Activated CD4-positive, alpha-beta T cell treated with anti-CD3 and anti-CD28 coated beads for 48 hours (primary cell): ENCODE measurements around the gene TSHZ2.

Experiments
- DNase-seq: peaks from one replicate; pipeline ENCODE4 v3.0.0-alpha.2; 2020

Gene TSHZ2

DNA sequence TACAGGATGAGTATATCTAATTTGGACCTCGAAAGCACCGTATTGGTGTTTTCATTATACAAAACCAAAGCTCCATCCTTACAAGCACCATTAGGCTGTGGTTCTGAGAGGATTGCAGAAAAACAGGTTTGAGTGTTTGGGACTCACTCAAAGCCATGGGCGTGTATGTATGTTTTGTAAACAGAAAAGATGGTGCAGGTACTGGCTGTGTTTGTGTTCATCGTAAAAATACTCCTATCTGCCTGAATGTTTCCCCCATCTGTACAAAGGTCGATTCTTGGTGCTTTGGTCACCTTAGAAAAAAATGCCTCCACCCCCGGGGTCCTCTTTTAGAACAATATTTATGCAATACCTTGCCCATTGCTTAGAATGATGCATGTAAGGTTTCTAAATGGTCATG, 286.6 kb downstream of the TSHZ2 start:
- no peak for DNase-seq

DNA sequence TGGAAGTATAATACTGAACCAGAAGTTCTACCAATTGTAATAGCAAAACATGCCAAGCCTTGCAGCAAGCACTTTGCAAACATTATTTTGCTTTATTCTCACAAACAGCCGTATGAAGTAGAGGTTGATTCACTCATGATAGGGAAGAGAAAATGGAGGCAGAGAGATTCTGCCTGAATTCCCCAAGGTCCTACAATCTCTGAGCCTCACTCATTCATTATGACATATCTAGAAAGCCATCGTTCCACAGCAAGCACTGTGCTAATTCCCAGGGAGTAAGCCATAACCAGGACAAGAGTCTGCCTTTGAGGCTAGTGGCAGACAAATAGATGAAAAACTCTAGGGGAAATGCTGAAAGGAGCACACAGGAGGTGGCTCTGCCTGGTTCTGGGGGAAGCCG, 288.0 kb downstream of the TSHZ2 start:
- DNase-seq, result no peak

DNA sequence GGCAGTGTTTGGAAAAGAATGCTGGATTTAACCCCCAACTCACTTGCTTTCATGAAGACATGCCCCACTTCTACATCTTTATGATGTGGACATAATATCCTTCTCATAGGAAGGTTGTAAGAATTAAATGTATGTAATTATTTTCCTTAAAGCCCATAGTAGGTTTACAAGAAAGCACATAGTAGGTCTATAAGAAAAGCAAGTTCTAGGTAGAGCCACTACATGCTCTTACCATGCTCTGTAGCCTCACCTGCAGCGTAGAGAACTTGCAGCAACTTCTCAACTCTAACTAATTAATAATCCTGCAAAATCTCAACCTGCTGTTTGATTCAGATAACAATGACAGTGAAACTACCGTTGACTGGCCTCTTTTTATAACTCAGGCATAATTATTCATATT, 288.4 kb downstream of the TSHZ2 start:
- no peak for DNase-seq

GRCh38 chr20:53262365-53262764, 290.2 kb downstream of the TSHZ2 start:
- no peak for DNase-seq

- DNase-seq, result no peak
Measured at GRCh38 chr20:53263554-53264438, 291.6 kb downstream of the TSHZ2 start.

DNA sequence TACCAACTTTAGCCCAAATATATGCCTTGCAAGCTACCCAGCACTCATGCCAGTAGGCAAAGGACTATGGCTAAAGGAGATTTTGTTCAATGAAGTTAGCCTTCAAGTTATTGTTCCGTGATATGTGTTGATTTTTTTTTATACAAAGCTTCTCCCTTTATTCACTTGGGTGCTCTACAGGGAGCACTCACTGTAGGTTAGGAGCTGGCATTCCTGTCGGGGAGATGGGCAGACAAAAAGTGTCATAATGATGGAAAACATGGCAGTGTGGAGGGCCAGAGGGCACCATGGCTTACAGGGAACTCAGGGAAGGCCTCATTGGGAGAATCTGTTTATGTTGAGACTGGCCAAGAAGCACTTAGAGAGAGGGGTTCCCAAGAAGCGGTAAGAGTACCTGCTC, 292.4 kb downstream of the TSHZ2 start:
- no peak for DNase-seq

DNA sequence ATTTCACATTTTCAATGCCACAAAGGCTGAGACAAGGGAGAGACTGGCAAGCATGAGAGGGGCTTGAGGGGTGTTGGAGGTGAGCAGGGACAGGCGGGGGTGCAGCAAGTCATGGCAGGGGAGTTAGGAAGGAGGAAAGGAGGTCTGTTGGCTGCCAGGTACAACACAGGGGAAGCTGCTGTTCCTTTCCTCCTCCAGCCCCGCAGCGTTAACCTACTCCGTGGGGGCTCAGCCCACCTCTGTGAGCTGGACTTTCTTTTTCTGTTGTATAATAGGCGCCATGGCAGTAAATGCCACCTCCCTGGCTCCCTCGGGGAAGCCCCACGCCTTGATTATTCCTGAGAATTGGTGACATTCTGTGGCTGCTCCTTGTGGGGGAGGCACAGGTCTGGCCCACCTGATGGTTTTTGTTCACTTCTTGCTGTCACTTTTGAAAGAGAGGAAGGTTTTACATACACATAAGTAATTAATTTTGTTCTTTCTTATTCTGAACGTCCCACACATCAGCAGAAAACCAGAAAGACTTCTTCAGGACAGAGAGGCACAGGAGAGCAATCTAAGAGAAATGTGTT, 293.2 kb downstream of the TSHZ2 start:
- no peak for DNase-seq

DNA sequence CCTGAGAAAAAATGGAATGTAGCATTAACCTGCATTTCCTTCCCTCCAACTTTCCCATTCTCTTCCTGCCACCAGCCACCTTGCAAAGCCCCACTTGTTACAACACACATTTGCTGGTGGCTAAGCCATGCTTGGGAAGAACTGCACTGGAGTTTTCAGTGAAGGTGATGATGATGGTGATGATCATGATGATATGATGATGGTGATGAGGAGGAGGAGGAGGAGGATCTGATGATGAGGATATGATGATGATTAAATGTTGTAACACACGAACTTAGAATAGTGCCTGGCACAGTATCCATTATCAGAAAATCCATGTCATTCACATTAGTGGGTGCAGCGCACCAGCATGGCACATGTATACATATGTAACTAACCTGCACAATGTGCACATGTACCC, 297.2 kb downstream of the TSHZ2 start:
- DNase-seq, result no peak

- DNase-seq, result no peak
Measured at GRCh38 chr20:53270792-53271375, 298.7 kb downstream of the TSHZ2 start.

DNA sequence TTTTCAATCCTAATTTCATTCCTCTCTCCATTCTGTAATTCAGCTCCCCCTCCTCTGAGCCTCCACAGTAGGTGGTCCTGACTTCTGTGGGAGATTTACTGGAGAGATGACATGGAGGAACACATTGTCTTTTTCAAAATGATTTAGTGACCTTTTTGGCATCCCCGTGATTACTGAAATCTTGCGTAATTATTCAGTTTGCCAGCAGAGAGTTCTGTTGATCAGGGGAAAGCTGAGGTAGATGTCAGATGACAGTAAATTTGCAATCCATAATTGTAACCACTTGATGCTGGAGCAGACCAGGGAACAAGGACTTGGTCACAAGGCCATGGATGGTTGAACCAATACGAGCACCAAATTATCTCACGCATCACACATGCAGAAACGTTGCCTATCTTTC, 302.2 kb downstream of the TSHZ2 start:
- DNase-seq, result no peak

DNA sequence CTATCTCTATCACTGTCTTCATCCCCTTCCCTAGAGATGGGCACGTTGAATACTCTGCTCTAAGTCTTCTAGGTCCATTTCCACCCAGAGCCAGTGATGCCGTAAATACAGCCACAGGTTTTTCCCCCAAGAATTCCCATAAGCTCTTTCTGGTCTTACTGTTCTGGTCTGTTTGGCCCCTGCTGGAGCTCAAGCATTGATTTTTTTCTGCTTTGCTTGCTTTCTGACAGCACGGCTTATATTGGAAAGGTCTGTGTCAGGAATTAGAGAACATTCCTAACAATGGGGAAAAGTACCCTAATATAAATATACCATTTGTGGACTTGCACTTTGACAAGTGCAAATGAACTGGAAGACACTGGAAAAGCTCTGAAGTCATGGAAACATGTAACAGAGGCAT, 302.6 kb downstream of the TSHZ2 start:
- DNase-seq, result no peak

- DNase-seq, result no peak
Measured at GRCh38 chr20:53276143-53276542, 304.0 kb downstream of the TSHZ2 start.

DNA sequence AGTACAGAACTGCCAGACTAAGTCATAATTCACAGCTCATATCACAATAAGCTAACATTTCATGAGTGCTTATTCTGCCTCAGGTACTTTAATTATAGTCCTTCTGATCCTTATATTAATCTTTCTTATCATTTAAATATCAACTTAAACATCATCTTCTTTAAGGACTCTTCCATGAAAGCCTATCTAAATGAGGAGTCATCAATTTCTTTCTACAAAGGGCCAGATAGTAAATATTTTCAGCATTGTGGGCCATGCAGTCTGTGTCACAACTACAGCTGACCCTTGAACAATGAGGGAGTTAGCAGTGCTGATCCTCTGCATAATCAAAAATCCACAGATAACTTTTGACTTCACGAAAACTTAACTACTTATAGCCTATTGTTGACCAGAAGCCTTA, 306.4 kb downstream of the TSHZ2 start:
- DNase-seq, result no peak

DNA sequence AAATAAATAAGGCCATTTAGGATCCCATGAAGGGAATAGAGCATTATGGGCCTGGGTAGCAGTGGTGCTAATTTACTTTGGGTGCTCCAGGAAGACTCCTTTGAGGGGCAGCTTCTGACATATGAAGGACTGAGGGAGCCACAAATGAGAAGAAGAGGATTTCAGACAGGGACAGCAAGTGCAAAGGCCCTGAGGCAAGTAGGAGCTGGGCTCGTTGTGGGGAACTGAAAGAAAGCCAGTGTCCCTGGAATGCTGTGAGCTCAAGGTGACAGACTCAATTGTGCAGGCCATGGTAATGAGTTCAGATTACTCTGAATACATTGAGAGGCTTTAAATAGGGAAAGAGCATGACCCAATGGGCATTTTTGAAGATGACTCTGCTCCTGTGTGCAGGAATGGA, 307.6 kb downstream of the TSHZ2 start:
- no peak for DNase-seq

DNA sequence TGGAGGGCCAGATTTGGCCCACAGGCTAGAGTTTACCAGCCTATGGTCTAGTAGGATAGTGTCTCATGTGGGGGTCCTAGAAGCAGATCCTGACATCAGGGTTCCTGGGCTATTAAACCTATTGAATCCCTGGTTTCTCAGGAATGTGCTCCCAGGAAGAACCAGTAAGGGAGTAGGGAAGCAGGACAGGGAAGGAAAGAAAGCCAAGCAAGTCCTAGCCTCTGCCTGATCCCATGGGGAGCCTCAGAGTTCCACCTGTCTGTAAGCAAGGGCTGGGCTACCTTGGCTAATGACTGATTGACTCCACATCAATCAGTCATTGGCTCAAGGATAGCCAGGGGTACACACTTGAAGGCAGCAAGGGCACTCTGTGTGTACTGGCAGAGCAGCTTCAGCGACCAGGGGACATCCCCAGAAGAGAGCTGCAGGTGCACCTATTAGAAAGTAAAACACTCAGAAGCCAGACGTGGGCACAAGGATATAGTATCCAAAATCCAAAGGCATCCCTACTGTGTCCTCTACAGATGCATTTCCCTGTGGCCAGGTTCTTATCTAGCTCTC, 309.5 kb downstream of the TSHZ2 start:
- DNase-seq, result no peak

DNA sequence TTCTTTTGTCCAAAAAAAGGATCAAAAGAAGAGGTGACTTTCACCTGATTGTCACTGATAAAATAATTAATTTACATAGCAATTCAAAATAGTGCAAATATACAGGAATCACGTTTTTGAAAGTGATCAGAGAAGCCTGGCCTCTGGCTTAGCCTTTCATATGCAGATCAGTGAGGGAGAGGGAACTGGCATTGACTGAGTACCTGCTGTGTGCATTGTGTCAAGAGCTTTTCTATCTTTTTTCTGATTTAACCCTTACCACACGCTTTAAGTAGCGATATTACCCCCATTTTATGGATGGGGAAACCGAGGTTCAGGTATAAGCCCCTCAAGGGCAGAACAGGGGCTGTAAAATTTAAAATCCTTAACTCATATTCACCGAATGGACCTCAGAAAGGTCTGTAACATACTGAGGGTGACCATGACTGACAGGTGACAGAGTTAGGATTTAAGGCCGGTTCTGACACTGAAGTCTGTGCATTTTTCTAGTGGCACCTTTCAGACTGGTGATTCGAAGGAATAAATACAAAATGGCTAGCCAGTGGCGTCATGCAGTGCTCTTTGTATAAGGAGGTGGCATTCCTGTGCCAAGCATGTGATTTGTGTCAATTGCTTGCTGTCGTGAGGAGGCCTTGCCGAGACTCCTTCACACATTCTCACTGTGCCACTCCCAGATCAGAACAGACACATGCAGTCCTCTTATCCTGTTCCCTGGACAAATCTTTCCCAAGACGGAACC, 310.2 kb downstream of the TSHZ2 start:
- no peak for DNase-seq

DNA sequence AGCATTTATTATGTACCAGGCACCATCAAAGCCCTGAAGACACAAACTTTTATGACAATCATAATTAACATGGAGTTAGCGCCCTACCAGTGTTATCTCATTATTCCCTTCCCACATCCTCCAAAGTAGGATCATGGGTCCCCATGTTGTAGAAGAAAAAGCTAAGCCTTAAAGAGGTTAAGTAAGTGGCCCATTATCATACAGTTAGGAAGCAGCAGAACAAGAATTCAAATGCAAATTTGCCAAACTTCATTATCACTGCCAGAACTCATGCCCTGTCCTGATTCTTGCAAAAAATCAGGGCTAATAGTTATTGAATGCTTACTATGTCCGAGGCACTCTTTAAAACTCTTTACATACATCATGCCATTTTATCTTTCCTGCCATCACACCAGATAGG, 310.9 kb downstream of the TSHZ2 start:
- DNase-seq, result no peak

DNA sequence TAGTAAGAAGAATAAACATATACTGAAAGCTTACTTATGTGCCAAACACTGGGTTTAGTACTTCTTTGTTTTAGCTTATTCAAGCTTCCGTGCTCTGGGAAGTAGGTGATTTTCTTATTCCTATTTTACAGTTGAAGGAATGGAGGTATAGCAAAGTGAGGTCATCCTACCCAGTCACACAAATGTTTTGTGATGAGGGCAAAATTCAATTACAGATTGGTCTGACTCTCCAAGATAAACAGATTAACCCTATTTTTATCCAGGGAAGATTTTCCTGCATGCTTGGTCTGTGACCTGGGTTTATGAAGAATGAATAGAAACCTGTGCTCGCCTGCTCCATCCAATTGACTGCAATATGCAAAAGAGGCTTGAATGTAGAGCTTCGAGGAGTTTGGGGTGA, 311.4 kb downstream of the TSHZ2 start:
- DNase-seq, result no peak

- DNase-seq, result no peak
Measured at GRCh38 chr20:53284256-53284655, 312.1 kb downstream of the TSHZ2 start.

DNA sequence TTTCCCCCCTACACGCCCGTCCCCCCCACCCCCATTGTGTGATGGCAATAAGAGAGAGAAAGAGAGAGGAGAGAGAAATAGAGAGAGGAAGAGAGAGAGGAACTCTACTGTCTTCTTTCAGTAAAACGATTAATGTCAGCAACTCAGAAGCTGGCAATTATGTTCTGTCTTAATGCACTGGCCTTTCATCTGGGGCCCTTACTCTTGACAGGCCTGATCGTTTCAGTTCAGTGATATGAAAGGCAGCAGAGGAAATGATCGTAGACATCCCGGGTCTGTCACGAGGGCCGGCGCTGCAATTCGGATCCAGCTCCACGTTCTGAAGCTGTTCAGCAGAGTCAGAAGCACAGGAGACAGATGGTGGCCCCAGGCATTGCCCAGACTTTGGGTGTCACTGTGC, 312.5 kb downstream of the TSHZ2 start:
- DNase-seq, result no peak

GRCh38 chr20:53287357-53288042, 315.3 kb downstream of the TSHZ2 start:
- no peak for DNase-seq

- DNase-seq, result peak; percentile 5
Measured at GRCh38 chr20:53291548-53291947, 319.4 kb downstream of the TSHZ2 start.

DNA sequence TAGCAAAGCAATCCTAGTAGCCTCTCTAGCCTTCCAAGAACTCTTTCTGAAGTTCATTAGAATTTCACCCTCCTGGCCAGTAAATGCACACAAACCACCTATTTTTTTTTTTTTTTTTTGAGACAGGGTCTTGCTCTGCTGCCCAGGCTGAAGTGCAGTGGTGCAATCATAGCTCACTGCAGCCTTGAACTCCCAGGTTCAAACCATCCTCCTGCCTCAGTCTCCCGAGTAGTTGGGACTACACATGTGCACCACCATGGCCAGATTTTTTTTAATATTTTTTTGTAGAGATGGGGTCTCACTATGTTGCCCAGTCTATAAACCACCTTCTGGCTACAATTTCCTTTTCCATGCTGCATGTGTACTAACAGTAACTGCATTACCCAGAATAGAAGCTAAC, 320.2 kb downstream of the TSHZ2 start:
- DNase-seq, result no peak
